PC-9 (cell line): ENCODE results near the gene TGFB1I1. TPM values are rescaled to one million over a fixed set of nuclear protein-coding genes. Genes with fewer than 3 reads are reported as not detected.
"Not testable (repeated sequence)": the region's sequence is repeated elsewhere in the genome, so short reads cannot be mapped to it uniquely, and the experiment has no call there.

ENCODE experiments used
- BruUV-seq: library from RNA; stranded (reverse); fragments of 400-500 nt; replicated peaks from 2 replicates; lab custom pipeline; 2021; lab: Mats Ljungman, UMichigan
- CTCF ChIA-PET: fragments of 300-600 bp; sonication (Branson Sonifier 250); formaldehyde crosslinking; loops from one replicate; lab custom pipeline; 2022; ENCODE audit warnings: antibody characterized with exemption; lab: Charles Lee
- POLR2A ChIA-PET: fragments of 300-600 bp; sonication (Branson Sonifier 250); formaldehyde crosslinking; loops from one replicate; lab custom pipeline; 2022; ENCODE audit warnings: antibody characterized with exemption; ENCODE audit not compliant: unreplicated experiment; lab: Charles Lee
- DNase-seq, 2 experiments: peaks; one replicate each; pipeline versions ENCODE4 v3.0.0 to v3.0.0-alpha.2; 2015 to 2022; ENCODE audit warnings: mixed read lengths in 1 of 2
- H2AFZ ChIP-seq: fragments of 200-600 bp; sonication (generic); 2 replicates; pipeline ENCODE4 v1.8.1; 2017; ENCODE audit warnings: antibody characterized with exemption
- H3F3A ChIP-seq: fragments of 200-600 bp; sonication (generic); 2 replicates; pipeline ENCODE4 v1.8.1; 2017; ENCODE audit warnings: antibody characterized with exemption, mild to moderate bottlenecking, low read depth; ENCODE audit not compliant: insufficient read depth
- H3K27ac ChIP-seq: fragments of 200-600 bp; sonication (generic); 2 replicates; pipeline ENCODE4 v1.6.1; 2016; ENCODE audit warnings: mixed run types
- H3K27me3 ChIP-seq: fragments of 200-600 bp; sonication (generic); 2 replicates; pipeline ENCODE4 v1.6.1; 2016; ENCODE audit warnings: low read depth, mixed run types; ENCODE audit not compliant: insufficient read depth
- H3K36me3 ChIP-seq: fragments of 200-600 bp; sonication (generic); 2 replicates; pipeline ENCODE4 v1.6.1; 2016; ENCODE audit warnings: low read depth, mixed run types
- H3K4me1 ChIP-seq: fragments of 200-600 bp; sonication (generic); replicated peaks from 2 replicates; pipeline ENCODE4 v1.6.1; 2016; ENCODE audit warnings: mixed run types; ENCODE audit not compliant: insufficient read depth
- H3K4me2 ChIP-seq: fragments of 200-600 bp; sonication (generic); 2 replicates; pipeline ENCODE4 v1.6.1; 2017; ENCODE audit warnings: mixed run types
- H3K4me3 ChIP-seq: fragments of 200-600 bp; sonication (generic); 2 replicates; pipeline ENCODE4 v1.6.1; 2016; ENCODE audit warnings: mixed run types
- H3K79me2 ChIP-seq: fragments of 200-600 bp; sonication (generic); 2 replicates; pipeline ENCODE4 v1.6.1; 2017; ENCODE audit warnings: low read depth, mixed run types
- H3K9me2 ChIP-seq: fragments of 200-600 bp; sonication (generic); 2 replicates; pipeline ENCODE4 v1.8.1; 2017; ENCODE audit warnings: mild to moderate bottlenecking; ENCODE audit not compliant: insufficient read depth
- H3K9me3 ChIP-seq: fragments of 200-600 bp; sonication (generic); 2 replicates; pipeline ENCODE4 v1.8.1; 2016; ENCODE audit warnings: low read depth; ENCODE audit not compliant: insufficient read depth
- H4K20me1 ChIP-seq: fragments of 200-600 bp; sonication (generic); 2 replicates; pipeline ENCODE4 v1.8.1; 2017; ENCODE audit not compliant: insufficient read depth
- CTCF ChIP-seq: fragments of 200-600 bp; sonication (generic); conservative IDR thresholded peaks from 2 replicates; pipeline ENCODE4 v1.6.1; 2017; ENCODE audit warnings: mixed run types, antibody characterized with exemption, mild to moderate bottlenecking, moderate library complexity
- EZH2 ChIP-seq: fragments of 200-600 bp; sonication (generic); IDR thresholded peaks from 2 replicates; pipeline ENCODE4 v1.8.0; 2017; ENCODE audit warnings: antibody characterized with exemption, low read depth
- intact Hi-C: fragments of 100-400 bp; cut with micrococcal nuclease; formaldehyde crosslinking; loops from one replicate; pipeline ENCODE4 v1.10.0; 2022; ENCODE audit not compliant: unreplicated experiment
- total RNA-seq: library from RNA; stranded (reverse); gene quantifications from 2 replicates; pipeline ENCODE4 v1.2.3, GENCODE V29; 2021

TGFB1I1 gene
- total RNA-seq, 1 experiment from 2014 or later = 9.0 TPM

DNA sequence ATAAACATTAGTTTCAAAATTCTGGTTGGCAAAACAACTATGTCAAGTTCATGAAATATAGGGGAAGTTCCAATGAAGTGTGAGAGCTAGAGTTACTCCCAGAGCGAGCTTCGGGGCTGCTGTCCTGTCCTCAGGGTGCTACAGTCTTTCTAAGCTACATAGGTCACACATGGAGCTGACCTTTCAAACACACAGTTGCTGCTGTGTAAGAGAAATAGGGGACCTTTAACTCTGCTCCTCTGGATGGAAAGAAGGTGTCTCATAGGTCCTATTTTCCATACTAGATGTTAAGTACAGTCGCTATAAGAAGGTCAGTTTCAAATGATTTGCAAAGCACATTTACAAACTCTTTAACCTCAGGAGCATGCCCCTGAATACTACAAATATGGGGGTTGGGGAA, 49.4 kb downstream of the TGFB1I1 start:
- DNase-seq = no peak
- Histone ChIP-seq H3K79me2 (no peaks in the 10 kb centered on the region), H3K9me3 (0 out of 2 replicates have a peak, but pooled peaks cover 4% of the 10 kb centered on the region), H3K4me2 (no peak overlapping the region), H3K9me2 (no peaks in the 10 kb centered on the region), H3K4me3 (no peak overlapping the region), H3K4me1 (no peaks in the 10 kb centered on the region), H3K27me3 (peaks cover 65% of the 10 kb centered on the region), H2AFZ (no peak overlapping the region), H4K20me1 (no peaks in the 10 kb centered on the region), H3K27ac (no peak overlapping the region), H3F3A (no peaks in the 10 kb centered on the region), H3K36me3 (no peaks in the 10 kb centered on the region)
- TF ChIP-seq EZH2 = no peak
- no peak for TF ChIP-seq CTCF
- intact Hi-C loops = no loop called here
- no TSS peak for BruUV-seq
- ChIA-PET CTCF (no interaction called here), POLR2A (no interaction called here)

DNA sequence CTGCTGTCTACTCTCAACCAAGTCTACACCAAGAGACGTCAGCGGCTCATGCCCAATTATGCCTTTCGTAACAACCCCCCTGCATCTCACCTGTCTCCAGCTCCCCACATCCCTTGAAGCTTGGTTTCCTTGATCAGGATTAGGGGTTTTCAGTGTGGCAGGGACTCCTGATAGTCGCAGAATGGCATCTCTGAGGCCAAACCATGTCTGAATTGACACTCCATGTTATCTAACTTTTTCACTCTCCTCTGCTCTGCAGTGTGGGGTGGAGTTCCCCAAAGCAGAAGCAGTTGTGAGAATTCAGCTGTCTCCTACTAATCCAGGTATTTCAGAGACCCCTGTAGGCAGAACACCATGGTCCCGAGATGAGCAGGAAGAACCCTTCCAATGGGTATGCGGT, 50.1 kb downstream of the TGFB1I1 start:
- no peak for DNase-seq
- POLR2A ChIA-PET = no interaction called here
- no peaks in the 10 kb centered on the region for H3K36me3 ChIP-seq
- TF ChIP-seq CTCF (no peak), EZH2 (no peak)
- intact Hi-C loops = no loop called here
- no peak overlapping the region for H3K27ac ChIP-seq
- no peaks in the 10 kb centered on the region for H3K9me2 ChIP-seq
- no peaks in the 10 kb centered on the region for H3F3A ChIP-seq
- no peak overlapping the region for H2AFZ ChIP-seq
- no peaks in the 10 kb centered on the region for H4K20me1 ChIP-seq
- H3K4me3 ChIP-seq = no peak overlapping the region
- 0 out of 2 replicates have a peak, but pooled peaks cover under 1% of the 10 kb centered on the region for H3K9me3 ChIP-seq
- BruUV-seq = no TSS peak
- H3K27me3 ChIP-seq = peaks cover 65% of the 10 kb centered on the region
- H3K79me2 ChIP-seq = no peaks in the 10 kb centered on the region
- H3K4me1 ChIP-seq = no peaks in the 10 kb centered on the region
- CTCF ChIA-PET = no interaction called here
- no peak overlapping the region for H3K4me2 ChIP-seq

- CTCF ChIA-PET = not testable (repeated sequence)
Observed at GRCh38 chr16:31523768-31524167, 51.8 kb downstream of the TGFB1I1 start.

DNA sequence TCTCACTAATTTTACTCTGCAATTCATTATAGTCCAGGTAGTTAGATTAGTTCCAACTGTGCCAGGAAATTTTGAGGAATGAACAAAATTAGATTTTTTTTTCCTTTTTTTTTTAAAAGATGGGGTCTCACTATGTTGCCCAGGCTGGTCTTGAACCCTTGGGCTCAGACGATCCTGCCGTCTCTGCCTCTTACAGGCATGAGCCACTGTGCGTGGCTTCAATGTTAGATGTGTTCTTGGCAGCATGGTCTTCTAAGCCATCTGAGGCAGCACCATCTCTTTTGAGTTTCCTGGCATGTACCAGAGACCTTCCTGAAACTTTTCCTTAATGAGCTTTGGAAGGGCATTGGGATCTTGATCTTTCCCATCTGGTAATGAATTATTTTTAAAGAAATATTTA, 53.2 kb downstream of the TGFB1I1 start:
- Histone ChIP-seq H3K79me2 (no peaks in the 10 kb centered on the region), H3K4me2 (no peak overlapping the region), H3K4me3 (no peak overlapping the region), H3K36me3 (no peaks in the 10 kb centered on the region), H3K9me2 (no peaks in the 10 kb centered on the region), H3K9me3 (no peaks in the 10 kb centered on the region), H3K4me1 (no peaks in the 10 kb centered on the region), H2AFZ (no peak overlapping the region), H3K27ac (no peak overlapping the region), H4K20me1 (no peaks in the 10 kb centered on the region), H3F3A (no peaks in the 10 kb centered on the region), H3K27me3 (peaks cover 83% of the 10 kb centered on the region)
- ChIA-PET POLR2A (no interaction called here), CTCF (no interaction called here)
- no peak for DNase-seq
- intact Hi-C loops = no loop called here
- no TSS peak for BruUV-seq
- TF ChIP-seq EZH2 = no peak
- TF ChIP-seq CTCF = no peak

More at GRCh38 chr16:31523768-31524167, 51.8 kb downstream of the TGFB1I1 start:
- H3F3A ChIP-seq, H3K4me2 ChIP-seq, H4K20me1 ChIP-seq, BruUV-seq, H3K9me3 ChIP-seq, H2AFZ ChIP-seq, H3K4me1 ChIP-seq, H3K9me2 ChIP-seq, H3K79me2 ChIP-seq, POLR2A ChIA-PET, intact Hi-C loops, DNase-seq, H3K36me3 ChIP-seq, H3K4me3 ChIP-seq, H3K27ac ChIP-seq: not testable (repeated sequence)
- H3K27me3 ChIP-seq = peaks cover 73% of the 10 kb centered on the region
